Neuronal stem cell (in vitro differentiated cells): ENCODE data around the gene SORCS2.

Experiments
- DNase-seq: peaks from one replicate; pipeline ENCODE4 v3.0.0-alpha.2; 2013; ENCODE audit warnings: low spot score
- H2AFZ ChIP-seq: one replicate; pipeline ENCODE4 v1.6.1; 2013; ENCODE audit warnings: mild to moderate bottlenecking, low read length, inconsistent platforms
- H2AK5ac ChIP-seq: 2 replicates; pipeline ENCODE4 v1.6.1; 2013; ENCODE audit warnings: low read depth, mild to moderate bottlenecking, inconsistent platforms, low read length, moderate library complexity, mixed read lengths
- H2BK120ac ChIP-seq: 2 replicates; pipeline ENCODE4 v1.6.1; 2013; ENCODE audit warnings: low read depth, mild to moderate bottlenecking, inconsistent platforms, low read length, moderate library complexity, mixed read lengths
- H2BK12ac ChIP-seq: one replicate; pipeline ENCODE4 v1.6.1; 2013; ENCODE audit warnings: low read length, inconsistent platforms
- H2BK15ac ChIP-seq: 2 replicates; pipeline ENCODE4 v1.6.1; 2013; ENCODE audit warnings: mild to moderate bottlenecking, low read length, inconsistent platforms, mixed read lengths
- H2BK5ac ChIP-seq: one replicate; pipeline ENCODE4 v1.6.1; 2013; ENCODE audit warnings: inconsistent platforms, mild to moderate bottlenecking, low read length, moderate library complexity
- H3K14ac ChIP-seq: one replicate; pipeline ENCODE4 v1.6.1; 2013; ENCODE audit warnings: low read length, inconsistent platforms
- H3K18ac ChIP-seq: 2 replicates; pipeline ENCODE4 v1.6.1; 2013; ENCODE audit warnings: low read length, inconsistent platforms
- H3K23ac ChIP-seq: 2 replicates; pipeline ENCODE4 v1.6.1; 2013; ENCODE audit warnings: low read depth, mild to moderate bottlenecking, mixed read lengths, low read length, inconsistent platforms; ENCODE audit not compliant: poor library complexity
- H3K27ac ChIP-seq: replicated peaks from 3 replicates; pipeline ENCODE4 v1.5.1; 2013; ENCODE audit warnings: low read length, inconsistent platforms
- H3K27me3 ChIP-seq, 3 experiments: 2 replicates each; pipeline ENCODE4 v1.6.1; 2013; ENCODE audit warnings: low read length in 3 of 3, mild to moderate bottlenecking in 2 of 3, inconsistent platforms in 1 of 3, low read depth in 1 of 3, mixed read lengths in 1 of 3, moderate library complexity in 1 of 3; ENCODE audit not compliant: control insufficient read depth in 3 of 3, insufficient read depth in 3 of 3
- H3K36me3 ChIP-seq, 2 donors: replicated peaks in 1 of 2; 2 replicates each; pipeline ENCODE4 v1.6.1; 2013; ENCODE audit warnings: low read length in 2 of 2; ENCODE audit not compliant: control insufficient read depth in 2 of 2, insufficient read depth in 2 of 2
- H3K4ac ChIP-seq: 2 replicates; pipeline ENCODE4 v1.6.1; 2013; ENCODE audit warnings: inconsistent platforms, mild to moderate bottlenecking, low read length, moderate library complexity
- H3K4me1 ChIP-seq, 2 donors: 1 replicate in 1 of 2; 2 replicates in 1 of 2; pipeline ENCODE4 v1.6.1; 2013; ENCODE audit warnings: low read length in 2 of 2, low read depth in 1 of 2; ENCODE audit not compliant: control insufficient read depth in 2 of 2, insufficient read depth in 1 of 2
- H3K4me2 ChIP-seq: one replicate; pipeline ENCODE4 v1.6.1; 2013; ENCODE audit warnings: mild to moderate bottlenecking, low read length, inconsistent platforms; ENCODE audit not compliant: insufficient read depth, poor library complexity, severe bottlenecking
- H3K4me3 ChIP-seq, 2 donors: 2 replicates each; pipeline ENCODE4 v1.5.1; 2013; ENCODE audit warnings: low read length in 2 of 2, mild to moderate bottlenecking in 2 of 2, inconsistent platforms in 1 of 2, moderate library complexity in 1 of 2
- H3K79me1 ChIP-seq: one replicate; pipeline ENCODE4 v1.6.1; 2013; ENCODE audit warnings: low read depth, mild to moderate bottlenecking, inconsistent platforms, low read length, moderate library complexity
- H3K9ac ChIP-seq: one replicate; pipeline ENCODE4 v1.6.1; 2013; ENCODE audit warnings: mild to moderate bottlenecking, low read depth, low read length, inconsistent platforms; ENCODE audit not compliant: poor library complexity
- H3K9me3 ChIP-seq, 2 donors: replicated peaks in 1 of 2; 2 replicates each; pipeline versions ENCODE3 to v1.6.1; 2013; ENCODE audit warnings: low read length in 2 of 2, mild to moderate bottlenecking in 2 of 2, inconsistent platforms in 1 of 2, low read depth in 1 of 2, mixed read lengths in 1 of 2, moderate library complexity in 1 of 2; ENCODE audit not compliant: control insufficient read depth in 2 of 2, insufficient read depth in 1 of 2
- H4K8ac ChIP-seq: one replicate; pipeline ENCODE4 v1.6.1; 2013; ENCODE audit warnings: low read depth, mild to moderate bottlenecking, inconsistent platforms, low read length, moderate library complexity
- H4K91ac ChIP-seq: one replicate; pipeline ENCODE4 v1.6.1; 2013; ENCODE audit warnings: low read length, low read depth, mild to moderate bottlenecking, inconsistent platforms; ENCODE audit not compliant: poor library complexity
- WGBS, 2 donors: extraction: QIAGEN DNeasy Blood & Tissue Kit; methylation state at CpG; one replicate each; pipeline ENCODE4 v1.1.7; 2013; ENCODE audit warnings: missing lambda C conversion rate in 2 of 2, mixed read lengths in 1 of 2; ENCODE audit not compliant: insufficient read length in 2 of 2, insufficient replicate concordance in 1 of 2; ENCODE audit errors: extremely low coverage in 2 of 2; 5-methylcytosine and 5-hydroxymethylcytosine counted together

The SORCS2 gene

DNA sequence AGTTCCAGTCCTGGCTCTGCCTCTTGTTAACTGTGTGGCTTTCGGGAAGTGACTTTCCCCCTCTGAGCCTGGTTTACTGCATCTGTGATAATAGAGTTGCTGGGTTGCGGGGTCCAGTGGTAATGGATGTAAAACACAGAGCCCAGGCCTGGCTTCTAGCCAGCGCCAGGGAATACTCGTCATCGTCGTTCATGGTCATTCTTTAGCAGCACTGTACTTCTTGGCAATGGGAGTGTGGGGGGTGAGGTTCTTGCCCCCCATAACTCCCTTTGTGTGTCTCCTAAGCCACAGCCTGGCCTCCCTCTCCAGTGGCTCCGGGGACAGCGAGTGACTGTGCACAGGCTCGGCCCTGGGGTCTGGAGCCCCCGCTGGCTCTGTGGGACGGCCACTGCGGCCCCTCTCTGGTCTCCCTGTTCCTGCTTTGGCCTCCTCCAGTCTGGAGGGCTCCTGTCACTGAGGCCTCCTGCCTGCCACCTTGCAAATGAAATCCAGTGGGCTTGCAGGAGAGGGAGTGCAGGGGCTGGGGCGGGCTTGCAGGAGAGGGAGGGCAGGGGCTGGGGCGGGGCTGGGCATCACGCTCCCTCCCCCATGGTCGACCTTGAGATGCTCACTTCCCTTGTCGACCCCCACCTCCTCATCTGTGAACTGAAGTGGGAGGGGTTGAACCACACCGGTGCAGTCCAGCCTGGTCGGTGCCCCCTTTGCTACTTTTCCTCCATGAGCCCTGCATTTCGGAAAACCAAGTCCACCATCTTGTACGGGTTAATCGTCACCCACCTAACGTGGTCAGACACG is 229.2 kb downstream of the SORCS2 start:
- Histone ChIP-seq H4K8ac (no peak overlapping the region), H3K18ac (peak overlapping the region; percentile 77), H4K91ac (peak overlapping the region; percentile 34), H3K9ac (no peak overlapping the region), H2BK12ac (no peak overlapping the region), H2AK5ac (no peak overlapping the region), H3K14ac (peak overlapping the region; percentile 48), H2BK120ac (no peak overlapping the region), H3K27me3 (no peaks in the 10 kb centered on the region), H3K4me2 (no peak overlapping the region), H3K4me1 (no peaks in the 10 kb centered on the region), H3K27ac (no peak overlapping the region), H3K23ac (peak overlapping the region; percentile 74), H2AFZ (no peak overlapping the region), H3K36me3 (no peaks in the 10 kb centered on the region), H3K79me1 (peaks cover 2% of the 10 kb centered on the region), H2BK15ac (peak overlapping the region; percentile 1), H3K4me3 (no peak overlapping the region), H3K4ac (no peak overlapping the region), H2BK5ac (no peak overlapping the region), H3K9me3 (peaks cover 0 to 3% of the 10 kb centered on the region in 2 donors)
- no peak for DNase-seq
- no CpG with 5 or more reads among the region's 24 CpGs for WGBS, 2 donors

GRCh38 chr4:7422151-7422897 is 230.0 kb downstream of the SORCS2 start:
- no peak overlapping the region for H2BK15ac ChIP-seq
- H4K8ac ChIP-seq: no peak overlapping the region
- H3K4me1 ChIP-seq: peaks cover 0 to 2% of the 10 kb centered on the region in 2 donors
- peak overlapping the region; percentile 43 for H4K91ac ChIP-seq
- no peaks in the 10 kb centered on the region for H3K36me3 ChIP-seq
- WGBS, 2 donors: no CpG with 5 or more reads among the region's 19 CpGs
- H3K4me3 ChIP-seq: no peak overlapping the region
- DNase-seq: no peak
- peak overlapping the region; percentile 53 for H3K18ac ChIP-seq
- H3K23ac ChIP-seq: no peak overlapping the region
- H3K14ac ChIP-seq: peak overlapping the region; percentile 92
- H2AK5ac ChIP-seq: no peak overlapping the region
- H3K9me3 ChIP-seq: peaks cover 0 to 3% of the 10 kb centered on the region in 2 donors
- H3K9ac ChIP-seq: no peak overlapping the region
- H3K4me2 ChIP-seq: no peak overlapping the region
- H2BK120ac ChIP-seq: no peak overlapping the region
- H3K4ac ChIP-seq: no peak overlapping the region
- peak overlapping the region; percentile 6 for H2BK12ac ChIP-seq
- peaks cover 2% of the 10 kb centered on the region for H3K79me1 ChIP-seq
- peak overlapping the region; percentile 55 for H2BK5ac ChIP-seq
- no peak overlapping the region for H2AFZ ChIP-seq
- no peaks in the 10 kb centered on the region for H3K27me3 ChIP-seq
- no peak overlapping the region for H3K27ac ChIP-seq

DNA sequence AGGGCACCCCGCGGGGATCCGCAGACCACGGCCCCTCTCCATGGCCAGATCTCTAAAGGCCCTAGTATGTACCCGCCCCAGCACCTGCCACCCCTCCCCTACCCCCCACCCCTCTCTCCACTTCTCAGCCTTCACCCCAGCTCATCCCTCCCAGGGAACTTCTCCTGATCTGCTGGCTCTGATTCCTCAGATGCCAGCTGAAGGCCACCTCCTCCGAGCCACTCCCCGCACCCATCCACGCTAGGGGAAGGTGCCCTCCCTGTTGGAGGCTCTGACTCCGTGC is 230.5 kb downstream of the SORCS2 start:
- no CpG with 5 or more reads among the region's 9 CpGs for WGBS, 2 donors
- H4K8ac ChIP-seq: no peak overlapping the region
- H3K9ac ChIP-seq: no peak overlapping the region

DNA sequence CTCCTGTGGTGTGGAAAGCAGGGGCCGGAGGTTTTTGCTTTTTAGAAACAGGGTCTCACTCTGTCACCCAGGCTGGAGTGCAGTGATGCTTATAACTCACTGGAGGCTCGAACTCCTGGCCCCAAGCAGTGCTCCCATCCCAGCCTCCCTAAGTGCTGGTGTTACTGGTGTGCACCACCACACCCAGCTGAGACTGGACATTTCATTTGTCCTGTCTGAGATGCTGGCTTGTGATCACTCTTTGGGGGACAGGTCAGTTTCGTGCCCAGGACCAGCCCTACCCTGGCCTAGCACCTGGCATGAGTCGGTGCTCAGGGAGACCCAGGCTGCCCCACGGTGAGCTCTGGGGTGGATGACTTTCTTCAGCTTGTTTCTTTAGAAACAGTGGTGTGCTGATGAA is 231.1 kb downstream of the SORCS2 start:
- Histone ChIP-seq H2AK5ac (peak overlapping the region; percentile 60), H2AFZ (no peak overlapping the region), H3K9me3 (peaks cover 0 to 3% of the 10 kb centered on the region in 2 donors), H2BK5ac (no peak overlapping the region), H3K4ac (no peak overlapping the region), H2BK15ac (no peak overlapping the region), H2BK12ac (no peak overlapping the region), H3K79me1 (peaks cover 2% of the 10 kb centered on the region), H3K14ac (no peak overlapping the region), H4K91ac (no peak overlapping the region), H3K23ac (no peak overlapping the region), H4K8ac (no peak overlapping the region), H2BK120ac (no peak overlapping the region), H3K9ac (no peak overlapping the region), H3K4me2 (no peak overlapping the region), H3K27me3 (no peaks in the 10 kb centered on the region), H3K4me1 (peaks cover 0 to 11% of the 10 kb centered on the region in 2 donors), H3K27ac (no peak overlapping the region), H3K4me3 (no peak overlapping the region), H3K36me3 (no peaks in the 10 kb centered on the region), H3K18ac (peak overlapping the region; percentile 35)
- no CpG with 5 or more reads among the region's 5 CpGs for WGBS, 2 donors
- no peak for DNase-seq

More for the DNA sequence above, 230.5 kb downstream of the SORCS2 start:
- no peak overlapping the region for H3K18ac ChIP-seq
- H3K4me2 ChIP-seq: no peak overlapping the region
- no peak overlapping the region for H4K91ac ChIP-seq
- H2BK5ac ChIP-seq: no peak overlapping the region
- H3K79me1 ChIP-seq: peaks cover 2% of the 10 kb centered on the region
- peaks cover 0 to 6% of the 10 kb centered on the region in 2 donors for H3K4me1 ChIP-seq
- DNase-seq: no peak
- no peak overlapping the region for H2AFZ ChIP-seq
- no peaks in the 10 kb centered on the region for H3K36me3 ChIP-seq
- peak overlapping the region; percentile 60 for H2AK5ac ChIP-seq
- no peak overlapping the region for H3K4ac ChIP-seq
- no peak overlapping the region for H2BK120ac ChIP-seq
- H3K14ac ChIP-seq: peak overlapping the region; percentile 92
- H3K27me3 ChIP-seq: no peaks in the 10 kb centered on the region
- no peak overlapping the region for H3K4me3 ChIP-seq
- no peak overlapping the region for H2BK15ac ChIP-seq
- no peak overlapping the region for H2BK12ac ChIP-seq
- H3K27ac ChIP-seq: no peak overlapping the region
- H3K23ac ChIP-seq: no peak overlapping the region
- H3K9me3 ChIP-seq: peaks cover 0 to 3% of the 10 kb centered on the region in 2 donors
